Muscle layer of colon (tissue), 2 donors: ENCODE measurements around the gene GPC3.

Source experiments
- H3K27ac ChIP-seq: one replicate; pipeline ENCODE4 v1.7.0; 2013; ENCODE audit warnings: low read depth, mild to moderate bottlenecking, low read length, moderate library complexity
- H3K27me3 ChIP-seq, 2 donors: one replicate each; pipeline ENCODE4 v1.7.0; 2013; ENCODE audit warnings: low read length in 2 of 2, mild to moderate bottlenecking in 2 of 2; ENCODE audit not compliant: insufficient read depth in 2 of 2, control insufficient read depth in 1 of 2
- H3K36me3 ChIP-seq: one replicate; pipeline ENCODE4 v1.7.0; 2013; ENCODE audit warnings: mild to moderate bottlenecking, low read length; ENCODE audit not compliant: insufficient read depth
- H3K4me1 ChIP-seq: one replicate; pipeline ENCODE4 v1.7.0; 2013; ENCODE audit warnings: mild to moderate bottlenecking, low read length; ENCODE audit not compliant: insufficient read depth
- H3K4me3 ChIP-seq, 2 donors: one replicate each; pipeline ENCODE4 v1.7.0; 2013; ENCODE audit warnings: low read length in 2 of 2, low read depth in 1 of 2, mild to moderate bottlenecking in 1 of 2, moderate library complexity in 1 of 2
- H3K9ac ChIP-seq: one replicate; pipeline ENCODE4 v1.7.0; 2013; ENCODE audit warnings: low read length
- H3K9me3 ChIP-seq: one replicate; pipeline ENCODE4 v1.7.0; 2013; ENCODE audit warnings: mild to moderate bottlenecking, low read length
- donor health status: abdominal sarcoma.
- donor health status: Adenocarcinoma of cecum.

The GPC3 gene

GRCh38 chrX:133939655-133940302, 45.6 kb downstream of the GPC3 start:
- Histone ChIP-seq H3K4me3 (no peak overlapping the region), H3K9me3 (no peaks in the 10 kb centered on the region), H3K4me1 (no peaks in the 10 kb centered on the region), H3K9ac (no peak overlapping the region), H3K36me3 (no peaks in the 10 kb centered on the region), H3K27me3 (no peaks in the 10 kb centered on the region), H3K27ac (no peak overlapping the region)

- H3K9me3 ChIP-seq: no peaks in the 10 kb centered on the region
Observed at GRCh38 chrX:133938530-133938929, 46.9 kb downstream of the GPC3 start.

GRCh38 chrX:133937022-133937421, 48.4 kb downstream of the GPC3 start:
- H3K9ac ChIP-seq: no peak overlapping the region
- H3K9me3 ChIP-seq: no peaks in the 10 kb centered on the region
- H3K4me3 ChIP-seq: no peak overlapping the region
- H3K27me3 ChIP-seq: no peaks in the 10 kb centered on the region
- H3K36me3 ChIP-seq: no peaks in the 10 kb centered on the region
- no peak overlapping the region for H3K27ac ChIP-seq
- H3K4me1 ChIP-seq: no peaks in the 10 kb centered on the region

More at GRCh38 chrX:133938530-133938929, 46.9 kb downstream of the GPC3 start:
- Histone ChIP-seq H3K27ac (no peak overlapping the region), H3K27me3 (no peaks in the 10 kb centered on the region), H3K4me3 (no peak overlapping the region), H3K36me3 (no peaks in the 10 kb centered on the region), H3K4me1 (no peaks in the 10 kb centered on the region), H3K9ac (no peak overlapping the region)

GRCh38 chrX:133935076-133935475, 50.3 kb downstream of the GPC3 start:
- Histone ChIP-seq H3K9ac (no peak overlapping the region), H3K4me1 (no peaks in the 10 kb centered on the region), H3K36me3 (no peaks in the 10 kb centered on the region), H3K9me3 (no peaks in the 10 kb centered on the region), H3K27me3 (no peaks in the 10 kb centered on the region), H3K4me3 (no peak overlapping the region), H3K27ac (no peak overlapping the region)

- Histone ChIP-seq H3K27me3 (no peaks in the 10 kb centered on the region), H3K27ac (no peak overlapping the region), H3K36me3 (no peaks in the 10 kb centered on the region), H3K9ac (no peak overlapping the region), H3K4me1 (no peaks in the 10 kb centered on the region), H3K9me3 (no peaks in the 10 kb centered on the region), H3K4me3 (no peak overlapping the region)
Observed at GRCh38 chrX:133933316-133933715, 52.1 kb downstream of the GPC3 start.

GRCh38 chrX:133929836-133930464, 55.4 kb downstream of the GPC3 start:
- H3K4me1 ChIP-seq: no peaks in the 10 kb centered on the region
- H3K9me3 ChIP-seq: no peaks in the 10 kb centered on the region
- H3K9ac ChIP-seq: no peak overlapping the region
- no peak overlapping the region for H3K27ac ChIP-seq
- no peaks in the 10 kb centered on the region for H3K27me3 ChIP-seq
- no peaks in the 10 kb centered on the region for H3K36me3 ChIP-seq
- H3K4me3 ChIP-seq: no peak overlapping the region

GRCh38 chrX:133928365-133928764, 57.0 kb downstream of the GPC3 start:
- no peak overlapping the region for H3K27ac ChIP-seq
- H3K27me3 ChIP-seq: no peaks in the 10 kb centered on the region
- H3K9me3 ChIP-seq: no peaks in the 10 kb centered on the region
- H3K36me3 ChIP-seq: no peaks in the 10 kb centered on the region
- no peaks in the 10 kb centered on the region for H3K4me1 ChIP-seq
- no peak overlapping the region for H3K9ac ChIP-seq
- H3K4me3 ChIP-seq: no peak overlapping the region

- Histone ChIP-seq H3K9ac (no peak overlapping the region), H3K27ac (no peak overlapping the region), H3K4me3 (no peak overlapping the region), H3K9me3 (no peaks in the 10 kb centered on the region), H3K36me3 (no peaks in the 10 kb centered on the region), H3K4me1 (no peaks in the 10 kb centered on the region), H3K27me3 (no peaks in the 10 kb centered on the region)
Observed at GRCh38 chrX:133926809-133927208, 58.6 kb downstream of the GPC3 start.

GRCh38 chrX:133926099-133926498, 59.3 kb downstream of the GPC3 start:
- Histone ChIP-seq H3K9ac (no peak overlapping the region), H3K27ac (no peak overlapping the region), H3K9me3 (no peaks in the 10 kb centered on the region), H3K4me1 (no peaks in the 10 kb centered on the region), H3K27me3 (no peaks in the 10 kb centered on the region), H3K36me3 (no peaks in the 10 kb centered on the region), H3K4me3 (no peak overlapping the region)

- no peaks in the 10 kb centered on the region for H3K4me1 ChIP-seq
- H3K27me3 ChIP-seq: no peaks in the 10 kb centered on the region
- no peaks in the 10 kb centered on the region for H3K9me3 ChIP-seq
- no peak overlapping the region for H3K27ac ChIP-seq
- no peak overlapping the region for H3K4me3 ChIP-seq
- no peaks in the 10 kb centered on the region for H3K36me3 ChIP-seq
- no peak overlapping the region for H3K9ac ChIP-seq
Observed at GRCh38 chrX:133924548-133924947, 60.8 kb downstream of the GPC3 start.

- H3K36me3 ChIP-seq: no peaks in the 10 kb centered on the region
- no peak overlapping the region for H3K4me3 ChIP-seq
- no peak overlapping the region for H3K9ac ChIP-seq
- no peak overlapping the region for H3K27ac ChIP-seq
- H3K9me3 ChIP-seq: no peaks in the 10 kb centered on the region
- no peaks in the 10 kb centered on the region for H3K4me1 ChIP-seq
- H3K27me3 ChIP-seq: no peaks in the 10 kb centered on the region
Observed at GRCh38 chrX:133923548-133923947, 61.8 kb downstream of the GPC3 start.

- H3K9ac ChIP-seq: no peak overlapping the region
- H3K9me3 ChIP-seq: no peaks in the 10 kb centered on the region
- no peaks in the 10 kb centered on the region for H3K4me1 ChIP-seq
- H3K27ac ChIP-seq: no peak overlapping the region
- H3K4me3 ChIP-seq: no peak overlapping the region
- no peaks in the 10 kb centered on the region for H3K36me3 ChIP-seq
- no peaks in the 10 kb centered on the region for H3K27me3 ChIP-seq
Observed at GRCh38 chrX:133923113-133923512, 62.3 kb downstream of the GPC3 start.
